Sigmoid colon (tissue), 4 donors: Measurements from ENCODE around the gene DSCAML1.

Experiments used
- CTCF ChIP-seq, 4 experiments: fragments of 450-650 bp in 3 of 4; fragments of 200-600 bp in 1 of 4; IDR thresholded peaks; one replicate each; pipeline ENCODE4 v1.5.1; 2016 to 2019; ENCODE audit warnings: antibody characterized with exemption in 4 of 4, mild to moderate bottlenecking in 3 of 4, moderate library complexity in 2 of 4
- POLR2AphosphoS5 ChIP-seq, 4 donors: sonication (generic); formaldehyde crosslinking; IDR thresholded peaks; one replicate each; pipeline ENCODE4 v1.6.1; 2017; ENCODE audit warnings: antibody characterized with exemption in 4 of 4

- peak in 3 of 4 donors; percentile 34 to 53 (median 39) for TF ChIP-seq POLR2AphosphoS5 (IDR thresholded peaks at IDR 0.05)
- TF ChIP-seq CTCF (IDR thresholded peaks at IDR 0.05): no peak
Measured at GRCh38 chr11:117823946-117824420, 27.0 kb upstream of the DSCAML1 start.
